GM04504 (cell line): ENCODE data around the gene LRRC9.
A peak's percentile ranks its signal among the peaks of the same experiment; 100 is the strongest.
"Not testable (repeated sequence)": the region's sequence is repeated elsewhere in the genome, so short reads cannot be mapped to it uniquely, and the experiment has no call there.

Experiments
- DNase-seq: peaks from one replicate; pipeline ENCODE4 v3.0.0-alpha.2; 2012; ENCODE audit warnings: low read depth

The LRRC9 gene

DNA sequence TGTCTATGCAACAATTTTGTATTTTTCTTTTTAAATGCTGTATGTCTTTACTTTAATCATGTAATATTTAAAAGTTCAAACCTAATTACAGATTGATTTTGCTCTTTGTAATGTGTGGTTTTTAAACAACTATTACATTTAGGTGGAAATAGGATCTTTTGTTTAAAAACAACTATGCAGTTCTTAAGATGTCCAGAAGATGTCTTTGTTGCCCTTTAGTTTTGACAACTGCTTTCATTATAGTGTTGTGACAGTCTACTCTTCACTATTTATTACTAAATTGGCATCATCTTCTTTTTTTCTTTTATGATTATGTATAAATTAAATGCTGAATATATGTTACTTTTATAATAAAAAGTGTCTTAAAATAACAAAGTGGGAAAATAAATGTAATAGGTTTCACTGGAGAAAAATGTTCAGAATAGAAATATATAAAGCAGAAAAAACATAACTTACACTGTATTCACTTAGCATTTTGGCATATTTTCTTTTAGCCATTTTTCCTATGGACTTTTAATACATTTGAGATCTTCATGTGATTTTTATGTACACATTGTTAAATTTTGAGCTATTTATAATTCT lies 144.6 kb downstream of the LRRC9 start:
- DNase-seq: no peak

DNA sequence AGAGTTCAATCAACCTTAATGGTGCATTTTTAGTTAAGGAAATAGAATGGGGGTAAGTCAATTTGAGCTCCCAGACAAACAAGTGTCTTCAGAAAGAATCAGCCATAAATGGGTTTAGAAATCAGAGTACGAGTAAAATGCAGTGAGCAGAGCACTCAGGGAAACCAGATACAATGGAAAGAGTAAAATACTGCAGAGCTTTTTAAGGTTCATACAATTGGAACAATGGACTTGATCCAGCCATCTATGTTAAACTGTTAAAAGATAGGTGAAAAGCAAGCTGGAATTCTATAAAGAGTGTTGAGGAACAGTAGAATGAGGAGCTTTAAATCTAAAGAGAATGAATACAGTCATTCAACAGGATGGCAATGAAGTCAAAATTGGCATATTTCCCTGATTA lies 147.9 kb downstream of the LRRC9 start:
- DNase-seq: no peak

- DNase-seq: no peak
These were observed 159.8 kb downstream of the LRRC9 start for GRCh38 chr14:60079723-60080122.

- no peak for DNase-seq
These were observed 165.1 kb downstream of the LRRC9 start for GRCh38 chr14:60085085-60085484.

DNA sequence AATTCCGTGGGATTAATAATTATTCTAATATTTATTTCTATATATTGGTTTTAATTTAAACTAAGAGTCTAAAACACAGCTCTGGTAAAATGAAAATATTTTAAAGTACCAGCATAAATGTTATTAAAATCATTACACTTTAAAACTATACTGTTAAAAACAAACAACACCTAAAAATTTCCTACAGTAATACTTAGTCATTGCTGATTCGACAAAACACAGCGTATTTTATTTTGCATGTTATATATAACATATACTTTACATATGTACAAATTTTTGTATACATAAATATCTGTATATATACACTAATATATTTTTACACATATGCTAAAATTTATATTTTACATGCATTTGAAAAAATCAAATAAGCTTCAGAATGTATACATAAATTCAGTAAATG lies 165.7 kb downstream of the LRRC9 start:
- no peak for DNase-seq

- DNase-seq: no peak
These were observed 167.7 kb downstream of the LRRC9 start for GRCh38 chr14:60087668-60088067.

- no peak for DNase-seq
These were observed 169.3 kb downstream of the LRRC9 start for GRCh38 chr14:60089221-60089620.

DNA sequence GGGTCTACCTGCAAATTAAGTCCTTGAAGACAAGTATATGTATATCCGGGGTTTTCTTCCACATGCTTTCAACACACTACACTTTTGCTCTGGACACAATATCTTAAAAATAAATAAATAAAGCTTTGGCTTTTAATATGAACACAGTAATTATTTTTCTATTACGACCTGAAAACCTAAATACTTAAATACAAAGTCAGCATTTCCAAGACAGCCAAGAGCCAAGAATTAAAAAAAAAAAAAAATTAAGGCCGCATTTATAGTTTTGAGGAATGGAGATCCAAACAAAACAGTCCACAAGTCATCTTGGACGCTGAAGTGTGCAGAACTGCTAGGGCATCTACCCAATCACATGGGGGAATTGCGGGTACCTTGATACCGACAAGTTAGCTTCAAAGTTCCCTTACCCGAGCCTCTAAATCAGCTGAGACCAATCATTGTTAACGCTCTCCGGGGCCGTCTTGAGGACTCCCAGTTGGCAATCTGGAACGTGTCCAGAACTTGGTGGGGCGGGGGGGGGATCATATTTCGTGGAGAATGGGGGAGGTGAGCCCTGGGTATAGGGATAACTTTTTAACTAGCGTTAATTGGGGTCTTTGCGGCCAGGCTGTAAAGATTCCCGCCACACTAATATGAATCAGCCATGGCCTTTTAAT lies 171.0 kb downstream of the LRRC9 start:
- peak; percentile 46 for DNase-seq

- DNase-seq: peak; percentile 97
These were observed 171.9 kb downstream of the LRRC9 start, which contains the start of gene PCNX4 for GRCh38 chr14:60091550-60092525. Gene PCNX4, plus strand, starts transcription at chr14:60091923. Its CDS starts 15,716 bp downstream, at chr14:60107639.

DNA sequence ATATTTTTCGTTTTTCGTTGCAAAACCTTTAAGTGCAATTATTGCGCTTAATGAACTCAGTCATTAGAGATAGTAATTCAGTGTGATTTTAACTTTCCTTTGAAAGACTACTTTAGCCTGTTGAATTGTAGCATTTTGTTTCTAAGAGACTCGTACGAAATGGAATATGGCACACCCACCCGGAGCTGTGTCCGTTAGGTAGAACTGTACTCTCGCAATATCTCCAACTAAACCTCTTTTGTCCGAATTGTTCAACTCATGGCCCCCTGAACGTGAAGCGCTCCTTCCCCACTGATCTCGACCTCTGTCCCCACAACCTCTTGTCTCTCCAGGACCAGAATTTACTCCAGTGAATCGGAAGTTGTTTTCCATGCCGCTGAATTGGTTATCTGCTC lies 172.6 kb downstream of the LRRC9 start:
- no peak for DNase-seq

GRCh38 chr14:60093080-60093479 lies 173.1 kb downstream of the LRRC9 start:
- no peak for DNase-seq

- no peak for DNase-seq
These were observed 173.7 kb downstream of the LRRC9 start for GRCh38 chr14:60093606-60094005.

DNA sequence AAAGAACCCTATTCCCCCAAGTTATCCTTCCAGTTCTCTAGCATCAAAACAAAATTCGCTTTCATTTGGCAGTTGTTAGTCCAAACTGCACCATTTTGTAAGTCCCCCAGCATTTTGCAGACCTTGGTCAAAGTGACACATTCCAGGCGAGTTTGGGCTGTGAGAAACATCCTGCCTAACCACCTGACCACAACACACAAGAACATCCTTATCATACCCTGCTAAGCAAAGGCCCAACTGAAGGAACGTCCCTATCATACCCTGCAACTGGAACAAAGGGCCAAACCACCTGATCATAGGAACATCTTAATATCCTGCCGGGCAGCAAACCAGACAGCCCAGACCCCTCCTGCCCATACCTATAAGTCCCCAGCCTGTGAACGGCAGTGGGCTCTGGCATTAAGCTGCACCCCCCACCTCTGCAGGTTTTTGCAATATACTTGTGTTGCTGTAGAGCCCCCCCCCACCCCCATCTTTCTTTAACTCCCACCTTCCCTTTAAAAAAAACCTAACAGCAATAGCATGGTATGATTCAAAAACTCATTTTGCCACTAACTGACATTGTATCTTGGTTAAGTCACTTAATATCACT lies 174.5 kb downstream of the LRRC9 start:
- no peak for DNase-seq

DNA sequence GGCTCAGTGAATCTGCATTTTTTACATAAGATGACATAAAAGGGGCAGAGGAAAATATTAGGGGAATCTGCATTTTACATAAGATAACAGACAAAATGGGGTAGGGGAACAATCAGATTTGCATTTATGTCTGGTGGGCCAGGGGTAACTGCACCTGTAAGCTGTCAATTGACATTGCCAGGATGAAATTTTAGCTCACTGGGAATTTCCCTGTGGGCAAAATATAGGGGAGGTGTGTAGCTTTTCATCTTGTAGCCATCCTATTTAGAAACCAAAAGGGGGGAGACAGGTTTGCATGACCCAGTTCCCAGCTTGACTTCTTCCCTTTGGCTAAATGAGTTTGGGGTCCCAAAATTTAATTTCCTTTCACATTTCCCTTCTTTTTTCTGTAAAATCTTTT lies 175.3 kb downstream of the LRRC9 start:
- DNase-seq: no peak

DNA sequence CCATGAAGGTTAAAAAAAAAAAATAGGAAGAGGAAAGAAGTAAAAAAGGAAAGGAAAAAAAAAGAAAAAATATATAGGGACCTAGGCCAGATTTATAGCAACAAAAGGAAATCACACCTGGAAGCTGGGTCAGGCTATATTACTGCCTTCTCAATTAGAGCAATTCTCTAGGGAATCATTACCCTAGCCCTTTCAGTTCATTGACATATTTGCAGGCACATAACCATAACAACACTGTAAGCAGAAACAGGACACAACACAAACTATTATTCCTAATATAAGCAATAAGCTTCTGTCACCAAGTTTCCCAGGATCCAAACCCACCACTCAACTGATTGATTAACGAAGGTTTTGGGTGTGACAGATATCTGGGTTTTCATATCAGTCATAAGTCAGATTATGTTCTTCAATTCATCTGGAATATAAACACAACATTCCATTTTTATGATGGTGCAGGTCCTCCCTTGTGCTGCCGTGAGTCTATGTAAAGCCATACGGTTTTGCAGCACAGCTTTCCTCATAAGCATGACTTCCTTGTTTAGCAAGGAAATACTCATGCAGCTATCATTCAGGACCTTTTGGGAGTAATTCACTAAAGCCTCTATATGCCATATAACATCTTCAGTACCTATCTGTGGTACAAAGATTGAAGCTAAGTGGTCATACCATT lies 176.0 kb downstream of the LRRC9 start:
- DNase-seq: no peak

- no peak for DNase-seq
These were observed 178.0 kb downstream of the LRRC9 start for GRCh38 chr14:60097974-60098373.

GRCh38 chr14:60099855-60100254 lies 179.9 kb downstream of the LRRC9 start:
- DNase-seq: not testable (repeated sequence)

DNA sequence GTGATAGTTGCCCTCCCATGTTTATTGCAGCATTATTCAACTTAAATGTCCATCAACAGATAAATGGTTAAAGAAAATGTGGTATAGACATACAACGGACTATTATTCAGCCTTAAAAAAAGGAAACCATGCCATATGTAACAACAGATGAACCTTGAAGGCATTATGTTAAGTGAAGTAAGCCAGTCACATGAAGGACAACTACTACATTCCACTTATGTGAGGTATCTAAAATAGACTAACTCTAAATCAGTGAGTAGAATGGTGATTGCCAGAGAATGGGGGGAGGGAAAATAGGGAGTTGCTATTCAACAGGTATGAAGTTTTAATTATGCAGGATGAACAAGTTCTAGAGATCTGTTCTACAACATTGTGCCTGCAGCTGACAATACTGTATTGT lies 181.8 kb downstream of the LRRC9 start:
- no peak for DNase-seq

DNA sequence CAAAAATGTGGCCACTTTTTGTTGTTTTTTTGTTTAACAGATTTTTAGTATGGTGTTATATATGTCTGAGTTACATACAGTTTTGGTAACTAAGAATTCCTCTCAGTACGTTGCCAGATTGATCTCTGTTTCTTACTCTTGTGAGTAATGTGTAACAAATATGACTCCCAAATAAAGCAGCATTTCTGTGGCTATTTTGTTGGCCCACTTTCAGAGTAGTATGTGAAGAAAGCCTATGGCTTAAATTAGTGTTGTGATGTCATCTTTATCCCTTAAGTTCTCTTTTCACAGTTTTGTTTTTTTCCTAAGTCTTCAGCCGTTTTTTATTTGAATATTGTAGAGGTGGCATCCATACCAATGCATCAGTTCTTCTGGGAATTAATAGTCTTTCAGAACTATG lies 182.4 kb downstream of the LRRC9 start:
- DNase-seq: peak; percentile 65

- no peak for DNase-seq
These were observed 186.4 kb downstream of the LRRC9 start for GRCh38 chr14:60106339-60106738.

- no peak for DNase-seq
These were observed 187.5 kb downstream of the LRRC9 start for GRCh38 chr14:60107477-60107876.

DNA sequence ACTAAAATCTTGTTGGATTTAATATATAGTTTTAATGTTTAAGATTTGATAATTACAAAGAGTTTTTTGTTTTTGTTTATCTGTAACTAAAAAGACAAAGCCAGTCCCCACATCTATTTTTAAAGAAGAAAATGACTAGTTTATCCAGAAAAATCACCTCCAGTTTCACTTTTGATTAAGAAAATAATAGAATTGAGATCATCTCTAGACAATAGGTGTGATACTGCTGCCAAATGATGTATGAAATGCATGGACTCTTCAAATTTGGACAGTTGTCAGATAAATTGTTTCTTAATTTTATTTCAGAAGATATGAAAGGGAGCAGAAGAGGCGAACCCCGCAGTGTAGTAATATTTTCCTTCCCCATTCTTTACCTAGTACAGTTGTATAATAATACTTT lies 191.8 kb downstream of the LRRC9 start:
- DNase-seq: no peak
